ENCODE results near the gene AJUBA.

Gene AJUBA

DNA sequence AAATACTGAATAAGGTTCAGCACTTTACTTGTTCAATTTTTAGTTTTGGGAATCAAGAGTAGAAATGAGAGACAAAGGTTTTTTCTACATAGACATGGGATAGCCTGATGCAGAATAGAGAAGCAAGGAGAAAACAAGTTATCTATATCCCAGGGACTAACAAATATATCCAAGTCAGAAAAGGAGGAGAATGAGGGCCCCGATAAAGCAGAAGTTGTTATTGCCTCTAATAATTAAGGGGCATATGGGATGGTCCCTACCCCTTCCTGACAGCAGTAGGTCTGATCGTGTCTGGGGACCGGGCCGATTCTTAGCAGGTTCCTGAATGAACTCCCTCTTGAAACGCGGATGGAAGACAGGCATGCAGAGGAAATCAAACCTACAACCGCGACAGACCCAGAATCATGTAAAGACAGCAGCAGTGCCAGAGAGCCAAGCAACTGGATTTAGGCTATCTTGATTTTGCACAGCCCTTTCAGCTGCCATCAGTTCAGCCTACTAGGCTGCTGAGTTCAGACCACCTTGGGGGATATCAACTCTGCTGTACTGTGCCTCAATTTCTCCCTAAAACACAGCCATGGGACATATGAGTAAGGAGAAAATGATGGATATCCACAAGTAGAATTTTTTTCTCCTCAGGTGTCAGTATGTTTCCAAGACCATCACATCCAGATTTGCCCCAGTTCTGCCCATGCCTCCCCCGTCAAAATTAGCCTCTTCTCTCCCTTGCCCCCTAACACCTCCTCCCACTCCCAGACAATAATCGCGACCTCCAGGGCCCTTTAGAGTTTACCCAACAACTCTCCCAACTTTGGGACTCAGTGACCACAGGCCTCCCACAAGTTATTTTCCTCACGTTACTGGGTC lies 53.9 kb downstream of the AJUBA start:
- TF ChIP-seq, protein P1, sequence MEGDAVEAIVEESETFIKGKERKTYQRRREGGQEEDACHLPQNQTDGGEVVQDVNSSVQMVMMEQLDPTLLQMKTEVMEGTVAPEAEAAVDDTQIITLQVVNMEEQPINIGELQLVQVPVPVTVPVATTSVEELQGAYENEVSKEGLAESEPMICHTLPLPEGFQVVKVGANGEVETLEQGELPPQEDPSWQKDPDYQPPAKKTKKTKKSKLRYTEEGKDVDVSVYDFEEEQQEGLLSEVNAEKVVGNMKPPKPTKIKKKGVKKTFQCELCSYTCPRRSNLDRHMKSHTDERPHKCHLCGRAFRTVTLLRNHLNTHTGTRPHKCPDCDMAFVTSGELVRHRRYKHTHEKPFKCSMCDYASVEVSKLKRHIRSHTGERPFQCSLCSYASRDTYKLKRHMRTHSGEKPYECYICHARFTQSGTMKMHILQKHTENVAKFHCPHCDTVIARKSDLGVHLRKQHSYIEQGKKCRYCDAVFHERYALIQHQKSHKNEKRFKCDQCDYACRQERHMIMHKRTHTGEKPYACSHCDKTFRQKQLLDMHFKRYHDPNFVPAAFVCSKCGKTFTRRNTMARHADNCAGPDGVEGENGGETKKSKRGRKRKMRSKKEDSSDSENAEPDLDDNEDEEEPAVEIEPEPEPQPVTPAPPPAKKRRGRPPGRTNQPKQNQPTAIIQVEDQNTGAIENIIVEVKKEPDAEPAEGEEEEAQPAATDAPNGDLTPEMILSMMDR (IDR thresholded peaks at IDR 0.05; ENCODE audit: extremely low read depth, insufficient read depth, missing control alignments): no peak
- no peak for DNase-seq (ENCODE audit: low spot score)
- in situ Hi-C loops (cut with MboI; ENCODE audit: low pct_unique_long_range_greater_than_20kb, low sequenced_read_pairs, unreplicated experiment): no loop called here

DNA sequence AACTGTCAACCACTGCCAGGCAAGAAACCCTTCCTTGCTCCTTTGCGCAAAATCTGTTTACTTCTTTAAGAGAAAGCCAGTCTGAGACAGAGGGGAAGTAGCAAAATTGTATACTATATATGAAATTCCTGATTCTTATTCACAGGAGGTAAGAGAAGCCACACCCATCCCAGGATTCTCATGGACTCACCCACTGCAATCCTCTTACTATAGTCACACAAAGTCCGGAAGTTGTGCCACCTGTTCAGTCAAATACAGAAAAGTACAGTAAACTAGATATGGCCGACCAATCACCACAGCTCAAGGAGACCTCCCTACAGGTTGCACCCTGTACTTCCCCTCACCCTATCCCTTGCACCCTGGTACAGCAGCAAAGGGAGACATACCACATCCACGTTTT lies 56.0 kb downstream of the AJUBA start:
- TF ChIP-seq, protein P1 (IDR thresholded peaks at IDR 0.05; ENCODE audit: extremely low read depth, insufficient read depth, missing control alignments): no peak
- DNase-seq (ENCODE audit: low spot score): no peak
- in situ Hi-C loops (cut with MboI; ENCODE audit: low pct_unique_long_range_greater_than_20kb, low sequenced_read_pairs, unreplicated experiment): no loop called here

DNA sequence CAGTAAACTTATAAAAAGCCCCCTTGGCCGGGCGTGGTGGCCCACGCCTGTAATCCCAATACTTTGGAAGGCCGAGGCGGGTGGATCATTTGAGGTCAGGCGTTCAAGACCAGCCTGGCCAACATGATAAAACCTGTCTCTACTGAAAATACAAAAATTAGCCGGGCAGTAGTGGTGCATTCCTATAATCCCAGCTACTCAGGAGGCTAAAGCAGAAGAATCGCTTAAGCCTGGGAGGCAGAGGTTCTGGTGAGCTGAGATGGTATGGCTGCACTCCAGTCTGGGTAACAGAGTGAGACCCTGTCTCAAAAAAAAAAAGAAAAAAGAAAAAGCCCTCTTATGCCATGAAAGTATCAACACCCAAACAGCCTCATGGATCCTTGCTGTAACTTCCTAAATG lies 56.8 kb downstream of the AJUBA start:
- in situ Hi-C loops (cut with MboI; ENCODE audit: low pct_unique_long_range_greater_than_20kb, low sequenced_read_pairs, unreplicated experiment): no loop called here
- DNase-seq (ENCODE audit: low spot score): no peak
- TF ChIP-seq, protein P1 (IDR thresholded peaks at IDR 0.05; ENCODE audit: extremely low read depth, insufficient read depth, missing control alignments): no peak

DNA sequence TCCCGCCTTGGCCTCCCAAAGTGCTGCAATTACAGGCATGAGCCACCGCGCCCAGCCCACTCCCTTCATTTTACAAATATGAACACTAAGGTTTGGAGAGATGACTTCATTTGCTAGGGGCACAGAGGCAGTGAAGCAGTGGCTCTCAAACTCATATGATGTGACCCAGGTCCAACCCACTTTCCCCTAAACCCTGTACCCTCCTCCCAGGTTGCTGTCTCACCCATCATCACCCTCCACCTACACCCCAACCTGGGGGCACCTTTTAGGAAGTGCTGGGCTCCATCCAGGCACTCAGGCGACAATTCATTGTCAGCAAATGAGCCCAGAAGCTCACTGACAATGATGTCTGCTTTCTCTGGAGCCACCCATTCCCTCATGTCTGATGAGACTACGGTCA lies 58.6 kb downstream of the AJUBA start:
- in situ Hi-C loops (cut with MboI; ENCODE audit: low pct_unique_long_range_greater_than_20kb, low sequenced_read_pairs, unreplicated experiment): no loop called here
- TF ChIP-seq, protein P1 (IDR thresholded peaks at IDR 0.05; ENCODE audit: extremely low read depth, insufficient read depth, missing control alignments): no peak
- DNase-seq (ENCODE audit: low spot score): no peak

DNA sequence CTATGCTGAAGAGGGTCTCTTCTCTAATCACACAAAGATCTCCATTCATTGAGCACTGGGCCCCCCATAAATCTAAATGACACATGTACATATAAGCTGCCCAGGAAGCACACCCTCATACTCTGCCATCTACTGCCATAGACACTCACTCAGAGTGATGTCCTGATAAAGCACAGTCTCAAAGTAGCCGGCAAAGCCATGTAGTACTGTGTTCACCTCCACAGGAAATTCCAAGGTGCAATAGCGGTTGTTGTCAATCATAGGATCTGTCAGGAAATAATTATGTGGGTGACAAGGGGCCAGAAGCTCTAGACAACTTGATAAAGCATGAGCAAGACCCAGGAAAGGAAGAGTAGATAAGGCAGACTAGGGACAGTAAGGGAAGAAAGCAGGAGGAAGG lies 60.1 kb downstream of the AJUBA start:
- TF ChIP-seq, protein P1 (IDR thresholded peaks at IDR 0.05; ENCODE audit: extremely low read depth, insufficient read depth, missing control alignments): no peak
- in situ Hi-C loops (cut with MboI; ENCODE audit: low pct_unique_long_range_greater_than_20kb, low sequenced_read_pairs, unreplicated experiment): no loop called here
- DNase-seq (ENCODE audit: low spot score): no peak
